HepG2 (cell line): ENCODE results near the gene PDCD11. TPM values are rescaled to one million over a fixed set of nuclear protein-coding genes. Genes with fewer than 3 reads are reported as not detected.

Experiments used
- JUND ChIP-seq: sonication (generic); formaldehyde crosslinking; IDR thresholded peaks from 2 replicates; pipeline ENCODE4 v1.8.0; 2022; ENCODE audit warnings: mild to moderate bottlenecking, missing genetic modification reagents
- NCOA1 ChIP-seq: sonication (generic); formaldehyde crosslinking; IDR thresholded peaks from 2 replicates; pipeline ENCODE4 v1.9.0; 2021; ENCODE audit warnings: missing genetic modification reagents
- NFE2L2 ChIP-seq: fragments of 150-350 bp; IDR thresholded peaks from 2 replicates; pipeline ENCODE4 v1.6.1; 2014; ENCODE audit warnings: low read length
- PHF21A ChIP-seq: sonication (generic); formaldehyde crosslinking; IDR thresholded peaks from 2 replicates; pipeline ENCODE4 v1.5.0; 2020; ENCODE audit warnings: mild to moderate bottlenecking, missing genetic modification reagents
- RBFOX2 ChIP-seq: fragments of 200-400 bp; formaldehyde crosslinking; IDR thresholded peaks from 2 replicates; pipeline ENCODE4 v1.6.1; 2017; ENCODE audit warnings: low read depth, mild to moderate bottlenecking, low read length
- STAG1 ChIP-seq: sonication (generic); formaldehyde crosslinking; IDR thresholded peaks from 2 replicates; pipeline ENCODE4 v1.4.0; 2020; ENCODE audit warnings: missing genetic modification reagents
- ZBTB20 ChIP-seq: sonication (generic); formaldehyde crosslinking; IDR thresholded peaks from 2 replicates; pipeline ENCODE4 v1.8.1; 2023; ENCODE audit warnings: missing genetic modification reagents, low read depth, mild to moderate bottlenecking, borderline replicate concordance
- ZC3H4 ChIP-seq: sonication (generic); formaldehyde crosslinking; IDR thresholded peaks from 2 replicates; pipeline ENCODE4 v1.4.0; 2020; ENCODE audit warnings: missing genetic modification reagents, borderline replicate concordance
- ZHX1 ChIP-seq: sonication (generic); formaldehyde crosslinking; IDR thresholded peaks from 2 replicates; pipeline ENCODE4 v1.8.1; 2022; ENCODE audit warnings: low read depth, mild to moderate bottlenecking, missing genetic modification reagents
- ZNF10 ChIP-seq: sonication (generic); formaldehyde crosslinking; IDR thresholded peaks from 2 replicates; pipeline ENCODE4 v1.4.0; 2020; ENCODE audit warnings: mild to moderate bottlenecking, low read depth, missing genetic modification reagents, borderline replicate concordance
- ZNF12 ChIP-seq: sonication (generic); formaldehyde crosslinking; IDR thresholded peaks from 2 replicates; pipeline ENCODE4 v1.5.0; 2020; ENCODE audit warnings: missing genetic modification reagents
- ZNF160 ChIP-seq: sonication (generic); formaldehyde crosslinking; IDR thresholded peaks from 2 replicates; pipeline ENCODE4 v1.8.0; 2022; ENCODE audit warnings: mild to moderate bottlenecking, inconsistent platforms, missing genetic modification reagents
- ZNF343 ChIP-seq: sonication (generic); formaldehyde crosslinking; IDR thresholded peaks from 2 replicates; pipeline ENCODE4 v1.4.0; 2020; ENCODE audit warnings: mild to moderate bottlenecking, missing genetic modification reagents
- ZNF503 ChIP-seq: sonication (generic); formaldehyde crosslinking; IDR thresholded peaks from 2 replicates; pipeline ENCODE4 v1.4.0; 2020; ENCODE audit warnings: missing genetic modification reagents
- ZNF557 ChIP-seq: sonication (generic); formaldehyde crosslinking; IDR thresholded peaks from 2 replicates; pipeline ENCODE4 v1.4.0; 2020; ENCODE audit warnings: missing genetic modification reagents
- ZNF780A ChIP-seq: sonication (generic); formaldehyde crosslinking; IDR thresholded peaks from 2 replicates; pipeline ENCODE4 v1.8.0; 2022; ENCODE audit warnings: mild to moderate bottlenecking, missing genetic modification reagents, moderate library complexity
- ZNF841 ChIP-seq: sonication (generic); formaldehyde crosslinking; IDR thresholded peaks from 2 replicates; pipeline ENCODE4 v1.8.1; 2023; ENCODE audit warnings: missing genetic modification reagents, borderline replicate concordance
- polyA plus RNA-seq, 8 experiments: library from polyadenylated mRNA; depleted of rRNA in 3 of 8; stranded (reverse) in 7 of 8; unstranded in 1 of 8; fragments of >200 nt; fragmentation: Illumina TruSeq in 4 of 8; extraction: Trizol in 4 of 8; gene quantifications; 2 replicates each; pipeline versions ENCODE4 v1.2.1 to v1.2.3, GENCODE V29; 2011 to 2016; ENCODE audit warnings: low read depth in 4 of 8, missing spikeins in 1 of 8, mixed read lengths in 1 of 8; ENCODE audit not compliant: insufficient read depth in 1 of 8
- total RNA-seq, 5 experiments: library from RNA; depleted of rRNA; stranded (reverse); fragments of >200 nt; fragmentation: Illumina TruSeq; extraction: Trizol; gene quantifications; 2 replicates each; pipeline ENCODE4 v1.2.3, GENCODE V29; 2016; ENCODE audit warnings: low read depth in 1 of 5
- TF ChIP-seq, protein P1 (sequence below): sonication (generic); formaldehyde crosslinking; IDR thresholded peaks from 2 replicates; pipeline ENCODE4 v1.4.0; 2020; ENCODE audit warnings: mild to moderate bottlenecking, low read depth, missing genetic modification reagents
- TF ChIP-seq, protein P2 (sequence below): sonication (generic); formaldehyde crosslinking; conservative IDR thresholded peaks from 2 replicates; pipeline ENCODE4 v1.4.0; 2020; ENCODE audit warnings: missing genetic modification reagents
- TF ChIP-seq, protein P3 (sequence below): IDR thresholded peaks from 2 replicates; pipeline ENCODE4 v1.6.1; 2016; ENCODE audit warnings: mild to moderate bottlenecking
- TF ChIP-seq, protein P4 (sequence below): sonication (generic); formaldehyde crosslinking; conservative IDR thresholded peaks from 2 replicates; pipeline ENCODE4 v1.8.1; 2023; ENCODE audit warnings: missing genetic modification reagents

The PDCD11 gene
- total and polyA plus RNA-seq, 2 of the 13 experiments (the other 11 are each of a cell fraction or from before 2014, with no cell fraction given), result 12.8 to 52.8 TPM

GRCh38 chr10:103350517-103351260 lies 45.7 kb upstream of the PDCD11 start, which contains the start of gene PCGF6 (continued):
- TF ChIP-seq ZHX1 (CRISPR knock-in tag) (no peak), ZNF557 (CRISPR knock-in tag) (no peak), ZBTB20 (CRISPR knock-in tag) (no peak), RBFOX2 (peak; percentile 90), ZNF343 (CRISPR knock-in tag) (peak; percentile 51; the same call in 1 of the 2 replicates), ZC3H4 (CRISPR knock-in tag) (no peak), NFE2L2 (no peak), ZNF12 (CRISPR knock-in tag) (no peak), NCOA1 (CRISPR knock-in tag) (no peak), PHF21A (no peak), ZNF841 (no peak), ZNF503 (no peak), ZNF10 (CRISPR knock-in tag) (no peak), JUND (no peak), ZNF160 (CRISPR knock-in tag) (no peak), ZNF780A (CRISPR knock-in tag) (no peak), STAG1 (CRISPR knock-in tag) (no peak)
- TF ChIP-seq, protein P1, sequence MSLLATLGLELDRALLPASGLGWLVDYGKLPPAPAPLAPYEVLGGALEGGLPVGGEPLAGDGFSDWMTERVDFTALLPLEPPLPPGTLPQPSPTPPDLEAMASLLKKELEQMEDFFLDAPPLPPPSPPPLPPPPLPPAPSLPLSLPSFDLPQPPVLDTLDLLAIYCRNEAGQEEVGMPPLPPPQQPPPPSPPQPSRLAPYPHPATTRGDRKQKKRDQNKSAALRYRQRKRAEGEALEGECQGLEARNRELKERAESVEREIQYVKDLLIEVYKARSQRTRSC (CRISPR knock-in tag), result no peak
- TF ChIP-seq, protein P2, sequence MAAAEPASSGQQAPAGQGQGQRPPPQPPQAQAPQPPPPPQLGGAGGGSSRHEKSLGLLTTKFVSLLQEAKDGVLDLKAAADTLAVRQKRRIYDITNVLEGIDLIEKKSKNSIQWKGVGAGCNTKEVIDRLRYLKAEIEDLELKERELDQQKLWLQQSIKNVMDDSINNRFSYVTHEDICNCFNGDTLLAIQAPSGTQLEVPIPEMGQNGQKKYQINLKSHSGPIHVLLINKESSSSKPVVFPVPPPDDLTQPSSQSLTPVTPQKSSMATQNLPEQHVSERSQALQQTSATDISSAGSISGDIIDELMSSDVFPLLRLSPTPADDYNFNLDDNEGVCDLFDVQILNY (CRISPR knock-in tag), result peak; percentile 87
- TF ChIP-seq, protein P3, sequence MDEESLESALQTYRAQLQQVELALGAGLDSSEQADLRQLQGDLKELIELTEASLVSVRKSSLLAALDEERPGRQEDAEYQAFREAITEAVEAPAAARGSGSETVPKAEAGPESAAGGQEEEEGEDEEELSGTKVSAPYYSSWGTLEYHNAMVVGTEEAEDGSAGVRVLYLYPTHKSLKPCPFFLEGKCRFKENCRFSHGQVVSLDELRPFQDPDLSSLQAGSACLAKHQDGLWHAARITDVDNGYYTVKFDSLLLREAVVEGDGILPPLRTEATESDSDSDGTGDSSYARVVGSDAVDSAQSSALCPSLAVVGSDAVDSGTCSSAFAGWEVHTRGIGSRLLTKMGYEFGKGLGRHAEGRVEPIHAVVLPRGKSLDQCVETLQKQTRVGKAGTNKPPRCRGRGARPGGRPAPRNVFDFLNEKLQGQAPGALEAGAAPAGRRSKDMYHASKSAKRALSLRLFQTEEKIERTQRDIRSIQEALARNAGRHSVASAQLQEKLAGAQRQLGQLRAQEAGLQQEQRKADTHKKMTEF, result peak; percentile 79; the same call in 1 of the 2 replicates
- TF ChIP-seq, protein P4, sequence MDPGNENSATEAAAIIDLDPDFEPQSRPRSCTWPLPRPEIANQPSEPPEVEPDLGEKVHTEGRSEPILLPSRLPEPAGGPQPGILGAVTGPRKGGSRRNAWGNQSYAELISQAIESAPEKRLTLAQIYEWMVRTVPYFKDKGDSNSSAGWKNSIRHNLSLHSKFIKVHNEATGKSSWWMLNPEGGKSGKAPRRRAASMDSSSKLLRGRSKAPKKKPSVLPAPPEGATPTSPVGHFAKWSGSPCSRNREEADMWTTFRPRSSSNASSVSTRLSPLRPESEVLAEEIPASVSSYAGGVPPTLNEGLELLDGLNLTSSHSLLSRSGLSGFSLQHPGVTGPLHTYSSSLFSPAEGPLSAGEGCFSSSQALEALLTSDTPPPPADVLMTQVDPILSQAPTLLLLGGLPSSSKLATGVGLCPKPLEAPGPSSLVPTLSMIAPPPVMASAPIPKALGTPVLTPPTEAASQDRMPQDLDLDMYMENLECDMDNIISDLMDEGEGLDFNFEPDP (CRISPR knock-in tag), result no peak
